Endodermal cell (in vitro differentiated cells): ENCODE data around the gene CCNT1. TPM values are rescaled to one million over a fixed set of nuclear protein-coding genes. Genes with fewer than 3 reads are reported as not detected.

Source experiments
- DNase-seq: peaks from one replicate; pipeline ENCODE4 v3.0.0-alpha.2; 2017
- H3K27ac ChIP-seq: 2 replicates; pipeline ENCODE4 v1.5.1; 2013; ENCODE audit warnings: mild to moderate bottlenecking, low read depth, low read length, moderate library complexity
- H3K27me3 ChIP-seq: 2 replicates; pipeline ENCODE4 v1.6.1; 2013; ENCODE audit warnings: mild to moderate bottlenecking, low read length, moderate library complexity; ENCODE audit not compliant: insufficient read depth, control insufficient read depth, poor library complexity, severe bottlenecking
- H3K36me3 ChIP-seq: 2 replicates; pipeline ENCODE4 v1.7.0; 2013; ENCODE audit warnings: mild to moderate bottlenecking, low read length, moderate library complexity; ENCODE audit not compliant: control insufficient read depth, insufficient read depth
- H3K4me1 ChIP-seq: one replicate; pipeline ENCODE4 v1.7.0; 2013; ENCODE audit warnings: low read length; ENCODE audit not compliant: control insufficient read depth, insufficient read depth
- H3K4me3 ChIP-seq: 2 replicates; pipeline ENCODE4 v1.5.1; 2013; ENCODE audit warnings: mild to moderate bottlenecking, low read length, moderate library complexity
- H3K9ac ChIP-seq: 2 replicates; pipeline ENCODE4 v1.6.1; 2013; ENCODE audit warnings: mild to moderate bottlenecking, low read length, moderate library complexity; ENCODE audit not compliant: poor library complexity, severe bottlenecking; ENCODE audit errors: extremely low read depth
- H3K9me3 ChIP-seq: 2 replicates; pipeline ENCODE4 v1.6.1; 2013; ENCODE audit warnings: mild to moderate bottlenecking, low read length, moderate library complexity; ENCODE audit not compliant: control insufficient read depth
- H3K27ac Mint-ChIP-seq: 2 replicates; pipeline ENCODE4 v1.8.0; 2020; ENCODE audit warnings: mixed read lengths
- H3K27me3 Mint-ChIP-seq: 2 replicates; pipeline ENCODE4 v1.8.0; 2021; ENCODE audit warnings: mild to moderate bottlenecking, mixed read lengths; ENCODE audit not compliant: insufficient read depth
- H3K36me3 Mint-ChIP-seq: 2 replicates; pipeline ENCODE4 v1.8.0; 2020; ENCODE audit warnings: low read depth, mixed read lengths
- H3K4me1 Mint-ChIP-seq: 2 replicates; pipeline ENCODE4 v1.8.0; 2020; ENCODE audit warnings: mixed read lengths
- H3K4me3 Mint-ChIP-seq: 2 replicates; pipeline ENCODE4 v1.8.0; 2020; ENCODE audit warnings: mild to moderate bottlenecking, moderate library complexity, mixed read lengths
- H3K9me3 Mint-ChIP-seq: 2 replicates; pipeline ENCODE4 v1.8.0; 2020; ENCODE audit warnings: mild to moderate bottlenecking, mixed read lengths
- WGBS, 2 experiments: methylation state at CpG; one replicate each; pipeline versions ENCODE4 v1.1.5 to v1.1.7; 2013; ENCODE audit warnings: missing lambda C conversion rate in 2 of 2, mixed read lengths in 1 of 2; ENCODE audit not compliant: insufficient coverage in 1 of 2, insufficient read length in 1 of 2; 5-methylcytosine and 5-hydroxymethylcytosine counted together
- microRNA-seq: library from miRNA; unstranded; fragments of <30 nt; microRNA quantifications from one replicate; pipeline ENCODE4 v1.2.0, GENCODE V29; 2020; ENCODE audit warnings: borderline microRNAs expressed
- total RNA-seq, 2 donors: library from RNA; stranded (reverse); fragmentation: NEBNext Ultra II Directional in 1 of 2; extraction: Animal tissue kit (Norgen Biotek cat#: 25700) in 1 of 2; gene quantifications; 2 replicates in 1 of 2; 3 replicates in 1 of 2; pipeline ENCODE4 v1.2.1, GENCODE V29; 2021
- TF ChIP-seq, protein P1 (sequence below): fragments of 200-600 bp; sonication (generic); conservative IDR thresholded peaks from 2 replicates; pipeline ENCODE4 v1.5.0; 2021; ENCODE audit warnings: antibody characterized with exemption, mild to moderate bottlenecking

The CCNT1 gene
- total RNA-seq, 2 donors from 2014 or later, result 43.0 to 54.0 TPM

DNA sequence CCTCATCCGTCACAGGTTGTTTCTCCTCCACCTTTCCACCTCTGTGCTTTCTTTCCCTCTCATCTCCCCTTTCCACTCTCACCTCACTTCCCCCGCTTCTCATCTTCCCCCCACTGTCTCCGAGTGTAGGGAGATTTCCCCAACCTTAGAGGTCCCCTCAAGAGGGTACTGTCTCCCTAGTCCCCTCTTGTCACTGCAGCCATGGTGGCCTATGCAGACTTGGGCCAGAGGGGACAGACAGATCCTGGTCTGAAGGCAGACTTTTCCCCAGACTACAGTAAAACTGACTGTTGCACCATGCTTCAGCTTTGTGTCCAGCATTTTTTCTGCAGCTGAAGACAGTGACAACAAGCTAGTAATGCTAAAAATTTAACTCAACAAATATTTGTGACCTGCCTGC, 75.7 kb downstream of the CCNT1 start:
- no peak overlapping the region for H3K27ac ChIP-seq
- no peak overlapping the region for H3K4me3 ChIP-seq
- no peaks in the 10 kb centered on the region for H3K4me1 ChIP-seq
- WGBS, 2 experiments, result 88 to 91% methylated on average over 1 to 3 of the region's 3 CpGs
- H3K27ac Mint-ChIP-seq, result no peak overlapping the region
- H3K36me3 Mint-ChIP-seq, result peaks cover 53% of the 10 kb centered on the region
- no peak overlapping the region for H3K9ac ChIP-seq
- TF ChIP-seq, protein P1, sequence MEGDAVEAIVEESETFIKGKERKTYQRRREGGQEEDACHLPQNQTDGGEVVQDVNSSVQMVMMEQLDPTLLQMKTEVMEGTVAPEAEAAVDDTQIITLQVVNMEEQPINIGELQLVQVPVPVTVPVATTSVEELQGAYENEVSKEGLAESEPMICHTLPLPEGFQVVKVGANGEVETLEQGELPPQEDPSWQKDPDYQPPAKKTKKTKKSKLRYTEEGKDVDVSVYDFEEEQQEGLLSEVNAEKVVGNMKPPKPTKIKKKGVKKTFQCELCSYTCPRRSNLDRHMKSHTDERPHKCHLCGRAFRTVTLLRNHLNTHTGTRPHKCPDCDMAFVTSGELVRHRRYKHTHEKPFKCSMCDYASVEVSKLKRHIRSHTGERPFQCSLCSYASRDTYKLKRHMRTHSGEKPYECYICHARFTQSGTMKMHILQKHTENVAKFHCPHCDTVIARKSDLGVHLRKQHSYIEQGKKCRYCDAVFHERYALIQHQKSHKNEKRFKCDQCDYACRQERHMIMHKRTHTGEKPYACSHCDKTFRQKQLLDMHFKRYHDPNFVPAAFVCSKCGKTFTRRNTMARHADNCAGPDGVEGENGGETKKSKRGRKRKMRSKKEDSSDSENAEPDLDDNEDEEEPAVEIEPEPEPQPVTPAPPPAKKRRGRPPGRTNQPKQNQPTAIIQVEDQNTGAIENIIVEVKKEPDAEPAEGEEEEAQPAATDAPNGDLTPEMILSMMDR, result no peak
- H3K36me3 ChIP-seq, result peaks cover 29% of the 10 kb centered on the region
- H3K4me3 Mint-ChIP-seq, result no peak overlapping the region
- peaks cover 49% of the 10 kb centered on the region for H3K9me3 Mint-ChIP-seq
- DNase-seq, result no peak
- H3K27me3 Mint-ChIP-seq, result no peaks in the 10 kb centered on the region
- no peaks in the 10 kb centered on the region for H3K27me3 ChIP-seq
- H3K4me1 Mint-ChIP-seq, result no peaks in the 10 kb centered on the region
- peaks cover 46% of the 10 kb centered on the region for H3K9me3 ChIP-seq

DNA sequence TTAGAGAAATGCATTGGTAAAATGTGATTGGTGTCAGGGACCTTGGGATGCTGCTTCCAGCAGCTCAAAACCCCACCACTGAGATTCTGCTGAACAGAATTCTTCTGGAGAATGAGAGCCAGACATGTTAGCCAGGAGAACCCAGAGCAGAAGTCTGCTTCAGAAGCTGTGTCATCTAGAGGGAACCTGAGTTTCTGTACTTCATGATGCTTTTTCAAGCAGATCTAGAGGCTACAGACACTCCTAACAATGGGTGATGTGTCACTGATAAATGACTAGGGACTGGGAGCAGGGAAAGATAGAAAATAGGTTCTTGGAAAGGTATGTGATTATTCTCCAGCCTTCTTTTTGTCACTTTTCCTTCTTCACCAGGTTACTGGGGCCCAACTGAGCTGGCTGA, 76.1 kb downstream of the CCNT1 start:
- H3K9me3 Mint-ChIP-seq, result peaks cover 49% of the 10 kb centered on the region
- Histone ChIP-seq H3K9ac (no peak overlapping the region), H3K9me3 (peaks cover 43% of the 10 kb centered on the region), H3K4me1 (no peaks in the 10 kb centered on the region), H3K4me3 (no peak overlapping the region), H3K27ac (no peak overlapping the region), H3K27me3 (no peaks in the 10 kb centered on the region), H3K36me3 (peaks cover 25% of the 10 kb centered on the region)
- H3K4me1 Mint-ChIP-seq, result no peaks in the 10 kb centered on the region
- TF ChIP-seq, protein P1, result no peak
- H3K4me3 Mint-ChIP-seq, result no peak overlapping the region
- H3K36me3 Mint-ChIP-seq, result peaks cover 51% of the 10 kb centered on the region
- no peak for DNase-seq
- H3K27me3 Mint-ChIP-seq, result no peaks in the 10 kb centered on the region
- no peak overlapping the region for H3K27ac Mint-ChIP-seq

Small RNAs within 50 kb of the gene (microRNA-seq; reads per million reads assigned to microRNA genes)
- gene MIR1291, result 1.6 reads per million, percentile 4 among the genes with 10 or more reads in this experiment

Other genes with a start within 250 kb of the CCNT1 start
- not detected for gene ANP32D, start 244.1 kb downstream of the CCNT1 start, total RNA-seq
- not detected for gene C12orf54, start 234.2 kb downstream of the CCNT1 start, total RNA-seq
- gene OR8S1, start 191.1 kb downstream of the CCNT1 start, total RNA-seq, result not detected
- not detected for gene LALBA, start 146.7 kb downstream of the CCNT1 start, total RNA-seq
- gene KANSL2, start 34.5 kb downstream of the CCNT1 start, total RNA-seq, result 10 to 100 TPM; 39.6 to 41.5 TPM
- gene ADCY6, start 72.4 kb upstream of the CCNT1 start, total RNA-seq, result 10 to 100 TPM; 52.8 to 58.6 TPM
- 10 to 100 TPM; 40.6 to 59.9 TPM for gene CACNB3, start 101.8 kb upstream of the CCNT1 start, total RNA-seq
- 100 to 1,000 TPM in 1 of 2 donors, 10 to 100 TPM in 1; 98.5 to 108 TPM for gene DDX23, start 135.5 kb upstream of the CCNT1 start, total RNA-seq
- 10 to 100 TPM; 10.7 to 18.9 TPM for gene RND1, start 149.2 kb upstream of the CCNT1 start, total RNA-seq
- 10 to 100 TPM; 30.1 to 30.7 TPM for gene FKBP11, start 208.8 kb upstream of the CCNT1 start, total RNA-seq
- gene ARF3, start 240.8 kb upstream of the CCNT1 start, total RNA-seq, result 100 to 1,000 TPM; 237 to 288 TPM